ENCODE data around the gene RLF. TPM values are rescaled to one million over a fixed set of nuclear protein-coding genes. Genes with fewer than 3 reads are reported as not detected.

Gene RLF
- total and polyA plus RNA-seq, 2 of the 8 experiments (the other 6 are each of a cell fraction or from before 2014, with no cell fraction given) = 4.2 to 18.0 TPM

GRCh38 chr1:40171036-40171435 is 9.8 kb downstream of the RLF start (continued):
- TF ChIP-seq BRCA1 (IDR thresholded peaks at IDR 0.05; ENCODE audit: low read depth, low read length) = no peak
- no peak for TF ChIP-seq POU5F1 (IDR thresholded peaks at IDR 0.05; ENCODE audit: low read depth, low read length)
- TF ChIP-seq JUN (IDR thresholded peaks at IDR 0.05; ENCODE audit: low read depth, low read length) = no peak
- no peak for TF ChIP-seq SP2 (IDR thresholded peaks at IDR 0.05; ENCODE audit: low read length)
- no peak for TF ChIP-seq MAX (IDR thresholded peaks at IDR 0.05)
- no peak for TF ChIP-seq CTCF (IDR thresholded peaks at IDR 0.05; ENCODE audit: control extremely low read depth in 1 of 3, insufficient read depth in 1 of 3, low read depth in 1 of 3, low read length in 3 of 3)
